Fibroblast of peridontal ligament (primary cell): ENCODE measurements around the gene RIPOR3.
"Not testable (repeated sequence)": the region's sequence is repeated elsewhere in the genome, so short reads cannot be mapped to it uniquely, and the experiment has no call there.

Experiments used
- DNase-seq: peaks from one replicate; pipeline ENCODE4 v3.0.0-alpha.2; 2010; ENCODE audit errors: extremely low read depth

The RIPOR3 gene

DNA sequence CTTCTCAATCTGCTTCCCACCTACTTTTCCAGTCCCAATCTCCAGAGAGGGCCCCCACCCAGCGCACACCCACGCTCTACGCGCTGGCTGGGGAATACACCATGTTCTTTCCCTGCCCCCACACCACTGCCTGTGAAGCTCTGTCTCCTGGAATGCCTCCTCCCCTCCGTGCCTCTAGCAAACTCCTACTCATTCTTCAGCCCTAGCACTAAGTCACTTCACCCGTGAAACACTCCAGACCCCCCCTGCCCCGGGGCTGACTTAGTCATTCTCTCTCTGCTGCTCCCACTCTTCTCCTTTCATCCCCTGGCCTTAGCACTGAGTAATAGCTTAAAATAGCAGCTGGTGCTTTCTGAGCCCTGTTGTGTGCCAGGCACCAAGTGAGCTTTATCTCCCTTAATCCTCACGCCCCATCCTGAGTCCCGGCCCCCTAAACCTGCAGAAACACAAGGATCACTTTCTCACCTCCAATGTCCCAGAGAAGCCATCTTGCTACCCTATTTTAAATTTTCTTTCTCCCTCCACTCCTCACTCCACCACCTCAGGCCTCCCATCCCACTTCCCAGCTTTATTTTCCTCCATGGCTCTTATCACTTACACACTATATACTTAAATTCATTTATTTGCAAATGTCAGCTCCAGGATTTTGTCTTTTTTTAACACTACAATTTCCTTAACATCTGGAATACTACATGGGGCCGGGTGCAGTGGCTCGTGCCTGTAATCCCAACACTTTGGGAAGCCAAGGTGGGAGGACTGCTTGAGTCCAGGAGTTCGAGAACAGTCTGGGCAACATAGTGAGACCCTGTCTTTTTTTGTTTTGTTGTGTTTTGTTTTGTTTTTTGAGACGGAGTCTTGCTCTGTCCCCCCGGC lies 33.7 kb upstream of the RIPOR3 start:
- peak; percentile 88 for DNase-seq

DNA sequence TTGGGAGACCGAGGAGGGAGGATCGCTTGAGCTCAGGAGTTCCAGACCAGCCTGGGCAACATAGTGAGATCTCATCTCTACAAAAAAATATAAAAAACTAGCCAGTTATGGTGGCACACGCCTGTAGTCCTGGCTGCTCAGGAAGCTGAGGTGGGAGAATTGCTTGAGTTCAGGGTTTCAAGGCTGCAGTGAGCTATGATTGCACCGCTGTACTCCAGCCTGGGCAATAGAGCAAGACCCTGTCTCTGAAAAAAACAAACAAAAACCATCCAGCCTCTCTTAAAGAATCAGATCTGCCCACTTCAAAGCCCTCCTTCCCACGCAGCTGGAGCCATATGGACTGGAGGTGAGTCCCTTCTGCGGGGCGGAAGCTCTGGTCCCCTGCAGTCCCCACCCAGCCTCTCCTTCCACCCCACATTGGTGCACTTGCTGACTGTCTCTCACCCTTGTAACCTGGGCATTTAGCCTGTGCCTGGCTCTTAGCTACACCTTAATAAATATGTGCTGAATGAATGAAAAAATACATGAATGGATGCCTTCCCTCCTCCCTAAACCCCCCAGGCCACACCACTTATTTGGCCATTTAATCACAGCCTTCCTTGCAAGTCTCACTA lies 32.9 kb upstream of the RIPOR3 start:
- no peak for DNase-seq

DNA sequence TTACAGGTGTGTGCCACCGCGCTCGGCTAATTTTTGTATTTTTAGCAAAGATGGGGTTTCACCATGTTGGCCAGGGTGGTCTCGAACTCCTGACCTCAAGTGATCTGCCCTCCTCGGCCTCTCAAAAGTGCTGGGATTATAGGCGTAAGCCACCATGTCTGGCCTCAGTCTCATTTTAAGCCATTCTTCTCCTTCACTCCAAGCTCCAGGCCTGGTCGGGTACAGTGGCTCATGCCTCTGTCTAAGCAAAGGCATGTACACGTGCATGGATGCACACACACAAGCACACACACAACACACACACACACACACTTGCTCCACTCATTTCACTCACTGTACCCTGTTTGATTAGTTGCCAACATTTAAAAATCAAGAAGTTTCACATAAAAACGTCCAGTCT lies 32.3 kb upstream of the RIPOR3 start:
- no peak for DNase-seq

DNA sequence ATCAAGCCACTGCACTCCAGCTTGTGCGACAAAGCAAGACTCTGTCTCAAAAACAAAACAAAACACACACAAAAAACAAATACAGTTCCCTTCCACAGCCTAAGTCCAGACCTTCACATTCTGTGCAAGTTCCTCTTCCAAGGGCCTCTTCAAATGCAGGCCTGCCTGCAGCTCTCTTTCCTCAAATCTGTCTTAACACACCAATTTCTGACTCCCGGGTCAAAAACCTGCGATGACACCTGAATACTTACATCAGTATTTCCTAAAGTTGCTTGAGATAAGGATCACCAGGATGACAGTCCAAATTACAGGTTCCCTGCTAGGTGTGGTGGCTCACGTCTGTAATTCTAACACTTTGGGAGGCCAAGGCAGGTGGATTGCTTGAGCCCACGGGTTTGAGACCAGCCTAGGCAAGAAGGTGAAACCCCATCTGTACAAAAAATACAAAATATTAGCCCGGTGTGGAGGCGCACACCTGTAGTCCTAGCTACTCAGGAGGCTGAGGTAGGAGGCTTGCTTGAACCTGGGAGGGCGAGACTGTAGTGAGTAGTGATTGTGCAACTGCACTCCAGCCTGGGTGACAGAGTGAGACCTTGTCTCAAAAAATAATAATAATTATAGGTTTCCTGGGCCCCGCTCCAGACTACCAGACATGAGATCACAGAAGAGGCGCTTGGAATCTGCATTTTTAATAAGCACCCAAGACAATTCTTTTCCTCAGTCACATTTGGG lies 31.2 kb upstream of the RIPOR3 start:
- no peak for DNase-seq

DNA sequence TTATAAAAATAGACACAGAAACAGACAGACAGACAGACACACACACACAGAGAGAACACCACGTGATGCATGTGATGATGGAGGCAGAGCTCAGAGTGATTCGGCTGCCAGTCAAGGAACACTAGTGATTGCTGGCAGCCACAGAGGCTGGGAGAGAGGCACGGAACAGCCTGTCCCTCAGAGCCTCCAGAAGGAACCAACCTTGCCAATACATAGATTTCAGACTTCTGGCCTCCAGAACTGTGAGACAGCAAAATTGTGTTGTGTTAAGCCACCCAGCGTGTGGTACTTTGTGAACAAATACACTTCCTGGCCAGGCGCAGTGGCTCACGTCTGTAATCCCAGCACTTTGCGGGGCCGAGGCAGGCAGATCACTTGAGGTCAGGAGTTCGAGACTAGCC lies 30.5 kb upstream of the RIPOR3 start:
- peak; percentile 30 for DNase-seq

DNA sequence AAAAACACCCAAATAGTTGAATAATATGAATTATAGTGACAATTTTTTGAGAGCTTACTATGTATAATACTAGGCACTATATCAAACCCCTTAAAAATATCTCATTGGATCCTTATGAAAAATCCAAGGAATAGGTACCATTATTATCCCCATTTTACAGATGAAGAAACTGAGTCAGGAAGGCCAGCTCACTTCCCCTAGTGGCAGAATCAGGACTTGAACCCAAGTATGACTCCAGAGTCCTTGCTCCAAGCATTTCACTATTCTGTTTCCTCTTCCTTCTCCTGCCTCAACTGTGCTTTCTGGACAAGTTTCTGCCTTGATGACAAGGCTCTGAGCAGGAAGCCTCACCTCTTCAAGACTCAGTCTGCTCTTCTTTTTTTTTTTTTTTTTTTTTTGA lies 29.2 kb upstream of the RIPOR3 start:
- DNase-seq = no peak

DNA sequence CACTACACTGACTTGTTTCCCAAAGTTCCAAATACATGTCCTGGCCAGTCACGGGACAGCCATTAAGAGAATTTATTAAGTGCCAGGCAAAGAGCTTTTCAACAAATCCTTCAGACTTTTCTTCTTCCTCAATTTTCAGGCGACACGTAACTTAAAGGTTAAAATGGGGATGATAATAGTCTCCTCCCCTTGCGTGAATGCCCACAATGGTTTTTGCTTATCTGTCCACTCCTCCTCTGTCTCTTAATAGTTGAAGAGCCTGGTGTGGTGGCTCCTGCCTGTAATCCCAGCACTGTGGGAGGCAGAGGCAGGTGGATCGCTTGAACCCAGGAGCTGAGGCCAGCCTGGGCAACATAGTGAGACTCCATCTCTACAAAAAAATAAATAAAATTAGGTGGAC lies 28.7 kb upstream of the RIPOR3 start:
- no peak for DNase-seq

DNA sequence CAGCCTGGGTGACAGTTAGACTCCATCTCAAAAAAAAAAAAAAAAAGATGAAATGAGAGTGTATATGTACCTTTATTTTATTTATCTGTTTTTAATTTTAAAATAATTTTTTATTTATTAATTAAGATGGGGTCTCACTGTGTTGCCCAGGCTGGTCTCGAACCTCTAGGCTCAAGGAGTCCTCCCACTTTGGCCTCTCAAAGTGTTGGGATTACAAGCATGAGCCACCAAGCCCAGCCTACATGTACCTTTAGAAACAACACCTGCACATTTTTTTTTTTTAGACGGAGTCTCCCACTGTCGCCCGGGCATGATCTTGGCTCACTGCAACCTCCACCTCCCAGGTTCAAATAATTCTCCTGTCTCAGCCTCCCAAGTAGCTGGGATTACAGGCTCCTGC lies 28.0 kb upstream of the RIPOR3 start:
- DNase-seq = no peak

DNA sequence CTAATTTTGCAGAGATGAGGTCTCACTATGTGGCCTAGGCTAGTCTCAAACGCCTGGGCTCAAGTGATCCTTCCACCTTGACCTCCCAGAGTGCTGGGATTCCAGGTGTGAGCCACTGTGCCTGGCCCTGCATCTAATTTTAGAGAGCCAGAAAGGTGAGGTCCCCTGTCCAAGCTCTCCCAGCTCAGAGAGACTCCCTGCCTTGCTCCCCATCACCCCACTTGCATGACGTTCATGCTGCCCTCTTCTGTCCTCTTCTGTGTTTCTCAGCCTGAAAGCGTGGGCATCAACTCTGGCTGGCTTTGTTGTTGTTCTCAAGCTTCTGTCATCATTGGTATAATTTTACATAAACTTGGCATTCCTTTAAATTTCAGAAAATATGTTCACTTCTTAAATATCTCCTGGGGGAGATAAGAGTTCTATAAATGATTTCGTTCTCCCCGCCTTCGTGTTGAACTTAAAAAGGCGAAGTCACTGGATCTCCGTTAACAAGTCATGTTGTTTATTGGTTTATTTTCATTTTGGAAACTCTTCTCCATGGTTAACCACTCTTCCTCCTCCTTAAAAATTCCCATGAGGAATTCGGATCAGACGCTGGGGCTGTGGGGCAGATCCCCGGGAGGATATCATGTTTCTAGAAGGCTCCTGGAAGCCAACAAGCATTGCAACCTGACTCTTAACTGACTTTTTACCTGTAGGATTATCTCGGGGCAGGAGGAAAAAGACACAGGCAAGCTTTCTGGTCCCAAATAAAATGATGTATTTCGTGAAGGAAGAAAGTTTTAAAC lies 26.8 kb upstream of the RIPOR3 start:
- DNase-seq = peak; percentile 69

DNA sequence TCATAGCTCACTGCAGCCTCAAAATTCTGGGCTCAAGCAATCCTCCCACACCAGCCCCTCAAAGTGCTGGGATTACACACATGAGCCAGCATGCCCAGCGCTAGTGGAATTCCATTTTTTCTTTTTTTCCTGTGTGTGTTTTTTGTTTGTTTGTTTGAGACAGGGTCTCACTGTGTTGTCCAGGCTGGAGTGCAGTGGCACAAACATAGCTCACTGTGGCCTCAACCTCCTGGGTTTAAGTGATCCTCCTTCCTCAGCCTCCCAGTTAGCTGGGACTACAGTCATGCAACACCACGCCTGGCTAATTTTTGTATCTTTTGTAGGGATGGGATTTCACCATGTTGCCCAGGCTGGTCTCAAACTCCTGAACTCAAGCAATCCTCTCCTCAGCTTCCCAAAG lies 26.0 kb upstream of the RIPOR3 start:
- DNase-seq = no peak

DNA sequence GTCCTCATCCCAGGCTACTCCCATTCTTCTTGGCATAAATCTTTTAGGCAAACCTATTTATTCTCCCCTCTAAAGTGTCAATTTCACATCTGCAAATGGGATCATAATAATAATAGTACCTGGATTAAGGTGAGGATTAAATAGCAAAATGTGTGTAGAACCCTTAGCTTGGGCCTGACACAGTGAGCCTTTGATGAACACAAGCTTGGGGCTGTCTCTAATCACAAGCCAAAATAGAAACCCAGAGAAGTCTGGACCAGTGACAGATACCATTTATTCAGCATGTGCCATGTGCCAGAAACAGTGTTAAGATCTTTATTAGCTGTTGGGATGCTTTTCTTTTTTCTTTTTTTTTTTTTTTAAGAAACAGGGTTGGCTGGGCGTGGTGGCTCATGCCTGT lies 25.2 kb upstream of the RIPOR3 start:
- no peak for DNase-seq

DNA sequence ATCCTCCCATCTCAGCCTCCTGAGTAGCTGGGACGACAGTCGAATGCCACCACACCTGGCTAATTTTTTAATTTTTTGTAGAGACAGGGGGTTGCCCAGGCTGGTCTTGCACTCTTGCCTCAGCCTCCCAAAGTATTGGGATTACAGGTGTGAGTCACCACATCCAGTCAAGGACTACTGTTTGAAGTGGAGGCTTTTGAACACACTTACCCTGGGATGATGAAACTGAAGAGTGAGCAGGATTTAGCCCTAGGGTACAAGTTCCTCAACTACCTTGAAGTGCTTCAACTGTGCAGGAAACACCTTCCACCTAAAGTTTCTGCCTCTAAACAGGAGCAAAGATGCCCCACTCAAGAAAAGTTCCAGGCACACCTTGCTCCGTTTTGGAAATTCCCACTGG lies 24.4 kb upstream of the RIPOR3 start:
- DNase-seq = no peak

DNA sequence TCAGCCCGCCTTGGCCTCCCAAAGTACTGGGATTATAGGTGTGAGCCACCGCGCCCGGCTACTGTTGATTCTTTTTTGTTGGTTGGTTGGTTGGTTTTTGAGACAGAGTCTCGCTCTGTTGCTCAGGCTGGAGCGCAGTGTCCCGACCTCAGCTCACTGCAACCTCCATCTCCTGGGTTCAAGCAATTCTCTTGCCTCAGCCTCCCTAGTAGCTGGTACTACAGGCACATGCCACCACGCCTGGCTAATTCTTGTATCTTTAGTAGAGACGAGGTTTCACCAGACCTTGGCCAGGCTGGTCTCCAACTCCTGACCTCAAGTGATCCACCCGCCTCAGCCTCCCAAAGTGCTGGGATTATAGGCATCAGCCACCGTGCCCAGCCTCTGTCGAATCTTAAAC lies 23.1 kb upstream of the RIPOR3 start:
- DNase-seq = not testable (repeated sequence)

DNA sequence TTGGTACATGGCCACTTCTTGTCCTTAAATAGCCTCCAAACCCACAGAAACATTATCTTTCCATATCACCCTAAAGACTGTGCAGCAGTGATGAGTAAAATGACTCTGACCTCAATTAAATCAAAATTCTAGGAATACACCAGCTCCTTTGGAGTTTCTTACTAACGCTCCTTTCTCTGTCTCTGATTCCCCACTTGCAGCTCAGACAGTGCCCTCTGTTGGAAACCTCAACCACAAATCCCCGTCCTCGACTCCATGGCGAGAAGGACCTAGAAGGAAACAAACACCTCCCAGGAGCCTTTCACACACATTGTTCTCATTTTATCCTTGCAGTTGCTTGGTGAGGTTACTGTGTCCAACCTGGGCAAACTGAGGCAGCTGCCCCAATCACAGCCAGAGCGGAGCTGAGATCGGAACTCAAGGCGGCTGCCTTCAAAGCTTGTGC lies 22.3 kb upstream of the RIPOR3 start:
- DNase-seq = peak; percentile 75

DNA sequence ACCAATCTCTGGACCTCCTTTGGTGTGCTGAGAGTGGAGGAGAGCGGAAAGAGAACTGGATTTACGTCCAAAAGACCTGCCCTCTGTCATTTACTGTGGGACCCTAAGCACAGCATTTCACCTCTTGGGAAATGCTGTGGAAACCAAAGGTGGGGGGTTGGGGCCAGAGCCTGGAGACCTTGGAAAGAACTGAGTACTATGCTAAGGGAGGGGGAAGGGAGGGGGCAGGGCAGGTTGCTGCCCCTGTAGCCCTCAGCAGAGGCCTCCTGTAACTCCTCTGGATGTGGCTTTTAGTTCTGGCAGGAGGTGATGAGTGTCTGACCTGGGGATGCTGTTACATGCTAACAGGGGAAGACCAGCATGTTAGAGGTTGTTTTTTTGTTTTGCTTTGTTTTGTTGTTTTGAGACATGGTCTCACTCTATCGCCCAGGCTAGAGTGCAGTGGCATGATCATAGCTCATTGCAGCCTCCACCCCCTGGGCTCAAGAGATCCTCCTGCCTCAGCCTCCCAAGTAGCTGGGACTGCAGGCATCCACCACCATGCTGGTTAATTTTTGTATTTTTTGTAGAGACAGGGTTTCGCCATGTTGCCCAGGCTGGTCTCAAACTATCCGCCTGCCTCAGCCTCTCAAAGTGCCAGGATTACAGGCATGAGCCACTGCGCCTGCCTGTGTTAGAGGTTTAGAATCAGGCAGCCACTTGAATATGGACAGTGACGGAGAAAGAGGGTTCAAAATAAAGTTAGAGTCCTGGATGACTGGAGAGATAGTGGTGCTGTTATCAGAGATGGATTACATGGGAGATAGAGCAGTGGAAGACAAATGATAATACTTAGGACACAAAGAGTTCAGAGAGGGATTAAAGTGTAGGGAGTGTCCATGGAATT lies 21.7 kb upstream of the RIPOR3 start:
- DNase-seq = no peak

DNA sequence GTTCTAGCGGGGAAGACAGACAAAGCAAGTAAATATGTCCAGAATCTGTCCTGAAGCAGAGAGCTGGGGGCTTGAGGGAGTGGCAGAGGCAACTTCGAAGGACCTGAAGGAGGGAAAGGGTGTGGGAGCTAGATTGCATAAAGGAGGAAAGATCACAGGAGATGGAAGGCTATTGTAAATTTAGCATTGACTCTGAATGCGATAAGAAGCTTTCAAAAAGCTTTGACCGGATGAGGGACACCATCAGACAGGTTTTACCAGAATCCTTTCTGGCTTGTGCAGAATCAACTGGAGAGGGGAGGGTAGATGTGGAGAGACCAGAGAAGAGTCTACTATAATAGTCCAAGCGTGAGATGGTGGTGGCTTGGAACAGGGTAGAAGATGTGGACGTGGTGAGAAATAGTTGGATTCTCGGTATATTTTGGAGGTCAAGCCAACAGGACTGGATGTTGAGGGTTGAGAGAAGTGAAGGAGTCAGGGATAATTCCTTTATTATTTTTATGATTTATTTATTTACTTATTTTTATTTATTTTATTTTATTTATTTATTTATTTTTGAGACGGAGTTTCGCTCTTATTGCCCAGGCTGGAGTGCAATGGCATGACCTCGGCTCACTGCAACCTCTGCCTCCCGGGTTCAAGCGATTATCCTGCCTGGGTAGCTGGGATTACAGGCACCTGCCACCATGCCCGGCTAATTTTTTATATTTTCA lies 19.9 kb upstream of the RIPOR3 start:
- no peak for DNase-seq

DNA sequence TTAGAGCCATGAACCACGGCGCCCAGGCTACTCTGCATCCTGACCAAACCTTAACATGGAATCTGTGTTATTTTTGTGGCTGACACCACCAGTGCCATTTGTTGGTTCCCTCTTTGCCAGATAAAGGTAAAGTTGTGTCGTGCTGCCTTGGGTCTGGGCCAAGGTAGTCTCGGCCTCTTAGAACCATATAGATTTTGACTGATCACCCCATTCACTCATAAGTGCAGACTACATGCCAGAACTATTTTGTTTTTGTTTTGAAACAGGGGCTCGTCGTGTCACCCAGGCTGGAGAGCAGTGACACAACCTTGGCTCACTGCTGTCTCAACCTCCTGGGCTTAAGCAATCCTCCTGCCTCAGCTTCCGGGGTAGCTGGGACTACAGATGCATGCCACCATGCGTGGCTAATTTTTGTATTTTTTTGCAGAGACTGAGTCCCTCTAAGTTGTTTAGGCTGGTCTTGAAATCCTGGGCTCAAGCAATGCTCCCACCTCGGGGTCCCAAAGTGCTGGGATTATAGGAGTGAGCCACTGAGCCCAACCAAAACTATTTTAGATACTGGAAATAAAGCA lies 19.2 kb upstream of the RIPOR3 start:
- DNase-seq = peak; percentile 20

DNA sequence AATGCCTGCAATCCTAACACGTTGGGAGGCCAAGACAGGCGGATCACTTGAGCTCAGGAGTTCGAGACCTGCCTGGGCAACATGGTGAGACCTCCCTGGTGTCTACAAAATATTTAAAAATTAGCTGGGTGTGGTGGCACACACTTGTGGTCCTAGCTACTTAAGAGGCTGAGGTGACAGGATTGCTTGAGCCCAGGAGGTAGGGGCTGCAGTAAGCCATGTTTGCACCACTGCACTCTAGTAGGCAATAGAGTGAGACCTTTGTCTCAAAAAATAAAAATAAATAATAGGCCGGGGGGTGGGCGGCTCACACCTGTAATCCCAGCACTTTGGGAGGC lies 18.3 kb upstream of the RIPOR3 start:
- no peak for DNase-seq

DNA sequence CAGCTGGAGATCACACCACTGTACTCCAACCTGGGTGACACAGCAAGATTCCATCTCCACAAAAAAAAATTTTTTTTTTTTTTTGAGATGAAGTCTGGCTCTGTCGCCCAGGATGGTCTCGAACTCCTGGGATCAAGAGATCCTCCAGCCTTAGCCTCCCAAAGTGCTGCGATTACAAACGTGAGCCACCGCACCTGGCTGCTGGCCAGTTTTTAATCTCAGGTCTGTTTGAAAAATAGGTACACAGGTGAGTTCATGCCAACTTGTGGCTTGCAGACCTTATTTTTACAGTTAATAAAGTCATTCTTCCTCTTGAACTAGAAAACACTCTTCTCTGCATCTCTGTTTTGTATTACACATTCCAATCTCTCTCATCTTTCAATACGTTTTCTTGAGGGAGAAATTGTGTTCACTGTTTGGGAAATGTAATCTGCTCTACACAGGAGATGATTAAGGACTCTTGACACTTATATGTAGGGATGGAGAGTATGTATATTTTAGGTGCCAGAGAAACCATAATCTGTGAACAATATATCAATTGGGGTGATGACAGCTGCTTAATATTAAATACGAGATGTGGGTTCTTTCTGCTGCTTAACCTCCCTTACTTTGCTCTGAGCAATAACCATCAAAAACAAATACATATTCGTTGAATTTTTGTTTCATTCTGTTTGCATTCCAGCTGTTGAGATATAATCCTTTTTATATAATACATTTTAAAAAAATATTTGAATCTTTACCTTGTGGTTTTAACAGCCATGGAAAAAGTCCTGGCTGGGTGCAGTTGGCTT lies 17.7 kb upstream of the RIPOR3 start:
- no peak for DNase-seq
